NCI-H2081 (cell line): ENCODE measurements around the gene C16orf96.

ENCODE experiments used
- DNase-seq, 2 experiments: peaks; one replicate each; lab custom pipeline; 2025; lab: John Stamatoyannopoulos, UW

The C16orf96 gene

GRCh38 chr16:4556112-4556511 lies at the start of gene C16orf96:
C16orf96 (plus strand) TSS chr16:4556340; CDS start chr16:4556490, 150 bp downstream.
- DNase-seq = no peak

- peak; percentile 50 to 68 for DNase-seq
These were observed 49.7 kb upstream of the C16orf96 start for GRCh38 chr16:4506450-4506849.

- no peak for DNase-seq
These were observed 48.4 kb upstream of the C16orf96 start for GRCh38 chr16:4507588-4508345.

- DNase-seq = no peak
These were observed 47.3 kb upstream of the C16orf96 start for GRCh38 chr16:4508806-4509205.

- no peak for DNase-seq
These were observed 46.7 kb upstream of the C16orf96 start for GRCh38 chr16:4509420-4509819.

- no peak for DNase-seq
These were observed 46.0 kb upstream of the C16orf96 start for GRCh38 chr16:4510131-4510530.

GRCh38 chr16:4510747-4511426 lies 45.3 kb upstream of the C16orf96 start:
- no peak for DNase-seq

- DNase-seq = peak; percentile 27 to 44
These were observed 44.6 kb upstream of the C16orf96 start for GRCh38 chr16:4511441-4512082.

GRCh38 chr16:4512473-4512872 lies 43.7 kb upstream of the C16orf96 start:
- no peak for DNase-seq

GRCh38 chr16:4513086-4513860 lies 42.9 kb upstream of the C16orf96 start:
- DNase-seq = no peak

GRCh38 chr16:4513881-4514280 lies 42.3 kb upstream of the C16orf96 start:
- no peak for DNase-seq

- no peak for DNase-seq
These were observed 41.5 kb upstream of the C16orf96 start for GRCh38 chr16:4514606-4515005.

- no peak for DNase-seq
These were observed 40.4 kb upstream of the C16orf96 start for GRCh38 chr16:4515611-4516233.

GRCh38 chr16:4517812-4518680 lies 38.1 kb upstream of the C16orf96 start:
- DNase-seq = peak; percentile 32 to 39

GRCh38 chr16:4519274-4520058 lies 36.7 kb upstream of the C16orf96 start:
- no peak for DNase-seq

- DNase-seq = no peak
These were observed 35.2 kb upstream of the C16orf96 start for GRCh38 chr16:4520913-4521312.

- peak; percentile 88 to 94 for DNase-seq
These were observed 34.0 kb upstream of the C16orf96 start for GRCh38 chr16:4522051-4522581.

- no peak for DNase-seq
These were observed 32.5 kb upstream of the C16orf96 start for GRCh38 chr16:4523686-4524085.

GRCh38 chr16:4524571-4524970 lies 31.6 kb upstream of the C16orf96 start:
- DNase-seq = no peak

GRCh38 chr16:4525069-4525468 lies 31.1 kb upstream of the C16orf96 start:
- no peak for DNase-seq
